Measurements from ENCODE around the gene SRP9.
A peak's percentile ranks its signal among the peaks of the same experiment; 100 is the strongest.

The SRP9 gene

GRCh38 chr1:225777583-225778336, at the start of gene SRP9:
SRP9 (plus strand) TSS chr1:225777826; CDS start chr1:225777941, 115 bp downstream.
- DNase-seq (ENCODE audit: low read depth), result peak; percentile 98

- no peak for DNase-seq (ENCODE audit: low read depth)
These were observed 46.1 kb upstream of the SRP9 start for GRCh38 chr1:225731491-225731890.

- DNase-seq (ENCODE audit: low read depth), result no peak
These were observed 44.4 kb upstream of the SRP9 start for GRCh38 chr1:225733254-225733653.

- no peak for DNase-seq (ENCODE audit: low read depth)
These were observed 42.1 kb upstream of the SRP9 start for GRCh38 chr1:225735252-225736149.

- DNase-seq (ENCODE audit: low read depth), result no peak
These were observed 41.1 kb upstream of the SRP9 start for GRCh38 chr1:225736437-225737098.

GRCh38 chr1:225737161-225737560, 40.5 kb upstream of the SRP9 start:
- no peak for DNase-seq (ENCODE audit: low read depth)

- DNase-seq (ENCODE audit: low read depth), result no peak
These were observed 39.8 kb upstream of the SRP9 start for GRCh38 chr1:225737866-225738265.

- no peak for DNase-seq (ENCODE audit: low read depth)
These were observed 38.9 kb upstream of the SRP9 start for GRCh38 chr1:225738763-225739162.

GRCh38 chr1:225739542-225740107, 38.0 kb upstream of the SRP9 start:
- DNase-seq (ENCODE audit: low read depth), result no peak

- DNase-seq (ENCODE audit: low read depth), result no peak
These were observed 32.9 kb upstream of the SRP9 start for GRCh38 chr1:225744745-225745144.

- no peak for DNase-seq (ENCODE audit: low read depth)
These were observed 32.4 kb upstream of the SRP9 start for GRCh38 chr1:225745273-225745672.

GRCh38 chr1:225746361-225747179, 31.1 kb upstream of the SRP9 start:
- no peak for DNase-seq (ENCODE audit: low read depth)

GRCh38 chr1:225747566-225747965, 30.1 kb upstream of the SRP9 start:
- DNase-seq (ENCODE audit: low read depth), result no peak

- DNase-seq (ENCODE audit: low read depth), result no peak
These were observed 29.1 kb upstream of the SRP9 start for GRCh38 chr1:225748529-225748928.

GRCh38 chr1:225749706-225750105, 27.9 kb upstream of the SRP9 start:
- no peak for DNase-seq (ENCODE audit: low read depth)

- DNase-seq (ENCODE audit: low read depth), result no peak
These were observed 27.2 kb upstream of the SRP9 start for GRCh38 chr1:225750420-225750819.

GRCh38 chr1:225750875-225751824, 26.5 kb upstream of the SRP9 start:
- no peak for DNase-seq (ENCODE audit: low read depth)

- no peak for DNase-seq (ENCODE audit: low read depth)
These were observed 25.4 kb upstream of the SRP9 start for GRCh38 chr1:225752245-225752644.

- DNase-seq (ENCODE audit: low read depth), result no peak
These were observed 22.5 kb upstream of the SRP9 start for GRCh38 chr1:225754940-225755641.

Measured in activated gamma-delta T cell treated with anti-CD3 and anti-CD28 coated beads, Interleukin-2, amount 50 U/mL, for 16 hours (primary cell).